Parathyroid adenoma (tissue), 2 donors: ENCODE results near the gene CASP8.

ENCODE experiments used
- H2AFZ ChIP-seq: fragments of 300-600 bp; sonication (generic); one replicate; pipeline ENCODE4 v1.7.0; 2017; ENCODE audit warnings: antibody characterized with exemption, mild to moderate bottlenecking
- H3K27ac ChIP-seq: fragments of 300-600 bp; sonication (generic); one replicate; pipeline ENCODE4 v1.7.0; 2017
- H3K27me3 ChIP-seq: fragments of 300-600 bp; sonication (generic); one replicate; pipeline ENCODE4 v1.7.0; 2017; ENCODE audit warnings: low read length; ENCODE audit not compliant: control insufficient read depth, insufficient read depth
- H3K36me3 ChIP-seq: fragments of 300-600 bp; sonication (generic); one replicate; pipeline ENCODE4 v1.7.0; 2017; ENCODE audit warnings: low read length; ENCODE audit not compliant: control insufficient read depth, insufficient read depth
- H3K4me1 ChIP-seq: fragments of 300-600 bp; sonication (generic); one replicate; pipeline ENCODE4 v1.7.0; 2017; ENCODE audit warnings: control low read depth
- H3K4me2 ChIP-seq: fragments of 300-600 bp; sonication (generic); one replicate; pipeline ENCODE4 v1.7.0; 2017; ENCODE audit warnings: low read length
- H3K4me3 ChIP-seq: fragments of 300-600 bp; sonication (generic); one replicate; pipeline ENCODE4 v1.7.0; 2017; ENCODE audit warnings: low read depth, low read length
- H3K79me2 ChIP-seq: fragments of 300-600 bp; sonication (generic); one replicate; pipeline ENCODE4 v1.7.0; 2017; ENCODE audit warnings: control low read depth
- H3K9ac ChIP-seq: fragments of 300-600 bp; sonication (generic); one replicate; pipeline ENCODE4 v1.7.0; 2017; ENCODE audit warnings: mild to moderate bottlenecking
- H3K9me3 ChIP-seq: fragments of 300-600 bp; sonication (generic); one replicate; pipeline ENCODE4 v1.7.0; 2017; ENCODE audit warnings: low read length; ENCODE audit not compliant: control insufficient read depth
- TF ChIP-seq, protein P1 (sequence below): fragments of 300-600 bp; sonication (generic); IDR thresholded peaks from one replicate; pipeline ENCODE4 v1.7.0; 2017; ENCODE audit warnings: antibody characterized with exemption, mild to moderate bottlenecking
- donor health status: primary hyperparathyroidism.

Gene CASP8

GRCh38 chr2:201260302-201260800 is at the start of gene CASP8:
Gene CASP8 (plus strand): TSS chr2:201260536. CDS start chr2:201266487, 5,951 bp downstream.
- H3K27ac ChIP-seq: peak within 1 kb of the TSS; percentile 45
- TF ChIP-seq, protein P1, sequence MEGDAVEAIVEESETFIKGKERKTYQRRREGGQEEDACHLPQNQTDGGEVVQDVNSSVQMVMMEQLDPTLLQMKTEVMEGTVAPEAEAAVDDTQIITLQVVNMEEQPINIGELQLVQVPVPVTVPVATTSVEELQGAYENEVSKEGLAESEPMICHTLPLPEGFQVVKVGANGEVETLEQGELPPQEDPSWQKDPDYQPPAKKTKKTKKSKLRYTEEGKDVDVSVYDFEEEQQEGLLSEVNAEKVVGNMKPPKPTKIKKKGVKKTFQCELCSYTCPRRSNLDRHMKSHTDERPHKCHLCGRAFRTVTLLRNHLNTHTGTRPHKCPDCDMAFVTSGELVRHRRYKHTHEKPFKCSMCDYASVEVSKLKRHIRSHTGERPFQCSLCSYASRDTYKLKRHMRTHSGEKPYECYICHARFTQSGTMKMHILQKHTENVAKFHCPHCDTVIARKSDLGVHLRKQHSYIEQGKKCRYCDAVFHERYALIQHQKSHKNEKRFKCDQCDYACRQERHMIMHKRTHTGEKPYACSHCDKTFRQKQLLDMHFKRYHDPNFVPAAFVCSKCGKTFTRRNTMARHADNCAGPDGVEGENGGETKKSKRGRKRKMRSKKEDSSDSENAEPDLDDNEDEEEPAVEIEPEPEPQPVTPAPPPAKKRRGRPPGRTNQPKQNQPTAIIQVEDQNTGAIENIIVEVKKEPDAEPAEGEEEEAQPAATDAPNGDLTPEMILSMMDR: no peak
- no peak within 1 kb of the TSS for H3K4me3 ChIP-seq

GRCh38 chr2:201215963-201216362 is 44.4 kb upstream of the CASP8 start:
- Histone ChIP-seq H2AFZ (no peak overlapping the region), H3K27me3 (no peaks in the 10 kb centered on the region), H3K79me2 (no peaks in the 10 kb centered on the region), H3K4me2 (no peak overlapping the region), H3K36me3 (no peaks in the 10 kb centered on the region), H3K9me3 (no peaks in the 10 kb centered on the region), H3K4me3 (no peak overlapping the region), H3K27ac (no peak overlapping the region), H3K9ac (no peak overlapping the region), H3K4me1 (peaks cover 14% of the 10 kb centered on the region)
- TF ChIP-seq, protein P1: no peak

More at GRCh38 chr2:201260302-201260800, at the start of gene CASP8:
- Histone ChIP-seq H3K4me2 (peak within 1 kb of the TSS; percentile 1), H3K9me3 (no peaks in the 10 kb centered on the region), H2AFZ (peak within 1 kb of the TSS; percentile 23), H3K27me3 (no peaks in the 10 kb centered on the region), H3K79me2 (no peaks in the 10 kb centered on the region), H3K36me3 (no peaks in the 10 kb centered on the region), H3K4me1 (peaks cover 10% of the 10 kb centered on the region), H3K9ac (no peak within 1 kb of the TSS)

DNA sequence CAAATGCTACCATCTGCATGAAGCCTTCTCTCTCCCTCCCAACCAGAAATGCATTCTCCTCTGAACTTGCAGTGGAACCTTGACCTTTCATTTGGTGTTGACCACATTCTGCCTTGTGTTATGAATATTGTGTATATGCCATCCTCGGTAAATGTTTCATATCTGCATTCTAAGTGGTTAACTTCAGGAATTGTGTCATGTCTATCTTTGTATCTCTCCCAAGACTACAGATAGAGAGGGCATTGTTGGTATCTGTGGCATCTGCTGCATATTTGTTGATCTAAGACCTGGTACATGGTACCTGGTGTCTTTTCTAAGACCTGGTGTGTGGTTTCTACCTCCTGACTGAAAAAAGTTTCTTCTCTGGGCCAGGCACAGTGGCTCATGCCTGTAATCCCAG is 43.4 kb upstream of the CASP8 start:
- peaks cover 14% of the 10 kb centered on the region for H3K4me1 ChIP-seq
- H3K4me2 ChIP-seq: no peak overlapping the region
- no peaks in the 10 kb centered on the region for H3K36me3 ChIP-seq
- H3K9me3 ChIP-seq: no peaks in the 10 kb centered on the region
- H3K27ac ChIP-seq: no peak overlapping the region
- no peak overlapping the region for H2AFZ ChIP-seq
- H3K9ac ChIP-seq: no peak overlapping the region
- no peaks in the 10 kb centered on the region for H3K27me3 ChIP-seq
- TF ChIP-seq, protein P1: no peak
- no peaks in the 10 kb centered on the region for H3K79me2 ChIP-seq
- H3K4me3 ChIP-seq: no peak overlapping the region

GRCh38 chr2:201218780-201219179 is 41.6 kb upstream of the CASP8 start:
- Histone ChIP-seq H3K4me3 (no peak overlapping the region), H3K27ac (no peak overlapping the region), H3K4me1 (peaks cover 14% of the 10 kb centered on the region), H3K79me2 (no peaks in the 10 kb centered on the region), H3K36me3 (no peaks in the 10 kb centered on the region), H3K4me2 (no peak overlapping the region), H2AFZ (no peak overlapping the region), H3K9ac (no peak overlapping the region), H3K27me3 (no peaks in the 10 kb centered on the region), H3K9me3 (no peaks in the 10 kb centered on the region)
- TF ChIP-seq, protein P1: no peak
